ENCODE data around the gene NCOA1. TPM values are rescaled to one million over a fixed set of nuclear protein-coding genes. Genes with fewer than 3 reads are reported as not detected.

The NCOA1 gene
- total RNA-seq, 1 donor from 2014 or later: 48.4 TPM

GRCh38 chr2:24616616-24617015, 125.6 kb downstream of the NCOA1 start:
- intact Hi-C loops (cut with DNase I): no loop called here
- no peak for DNase-seq (ENCODE audit: extremely low spot score in 2 of 2)
- no peak overlapping the region for H3K27ac ChIP-seq
- peaks cover 10% of the 10 kb centered on the region for H3K4me1 ChIP-seq
- peaks cover 6% of the 10 kb centered on the region for H3K9me3 ChIP-seq
- TF ChIP-seq POLR2A (IDR thresholded peaks at IDR 0.05): no peak
- no peak for TF ChIP-seq CTCF (IDR thresholded peaks at IDR 0.05)
- no peak for TF ChIP-seq POLR2AphosphoS5 (IDR thresholded peaks at IDR 0.05; ENCODE audit: insufficient read depth in 1 of 2, low read depth in 1 of 2)
- H3K4me3 ChIP-seq: no peak overlapping the region
- no peaks in the 10 kb centered on the region for H3K27me3 ChIP-seq
- H3K36me3 ChIP-seq: no peaks in the 10 kb centered on the region

GRCh38 chr2:24617424-24617823, 126.4 kb downstream of the NCOA1 start:
- no peak for TF ChIP-seq POLR2A (IDR thresholded peaks at IDR 0.05)
- TF ChIP-seq POLR2AphosphoS5 (IDR thresholded peaks at IDR 0.05; ENCODE audit: insufficient read depth in 1 of 2, low read depth in 1 of 2): no peak
- no peak for TF ChIP-seq CTCF (IDR thresholded peaks at IDR 0.05)
- Histone ChIP-seq H3K9me3 (no peaks in the 10 kb centered on the region), H3K27ac (no peak overlapping the region), H3K36me3 (no peaks in the 10 kb centered on the region), H3K4me1 (peaks cover 17% of the 10 kb centered on the region), H3K27me3 (no peaks in the 10 kb centered on the region), H3K4me3 (no peak overlapping the region)
- no peak for DNase-seq (ENCODE audit: extremely low spot score in 2 of 2)
- intact Hi-C loops (cut with DNase I): no loop called here

- no peak for DNase-seq (ENCODE audit: extremely low spot score in 2 of 2)
- intact Hi-C loops (cut with DNase I): no loop called here
- no peaks in the 10 kb centered on the region for H3K27me3 ChIP-seq
- no peaks in the 10 kb centered on the region for H3K36me3 ChIP-seq
- H3K4me1 ChIP-seq: peaks cover 17% of the 10 kb centered on the region
- H3K27ac ChIP-seq: no peak overlapping the region
- no peak overlapping the region for H3K4me3 ChIP-seq
- TF ChIP-seq POLR2AphosphoS5 (IDR thresholded peaks at IDR 0.05; ENCODE audit: insufficient read depth in 1 of 2, low read depth in 1 of 2) (no peak), POLR2A (IDR thresholded peaks at IDR 0.05) (no peak), CTCF (IDR thresholded peaks at IDR 0.05) (no peak)
- no peaks in the 10 kb centered on the region for H3K9me3 ChIP-seq
Measured at GRCh38 chr2:24618144-24618543, 127.1 kb downstream of the NCOA1 start.

GRCh38 chr2:24618680-24619079, 127.6 kb downstream of the NCOA1 start:
- no peaks in the 10 kb centered on the region for H3K36me3 ChIP-seq
- H3K4me3 ChIP-seq: no peak overlapping the region
- no peaks in the 10 kb centered on the region for H3K27me3 ChIP-seq
- TF ChIP-seq POLR2A (IDR thresholded peaks at IDR 0.05): no peak
- no peak for TF ChIP-seq CTCF (IDR thresholded peaks at IDR 0.05)
- TF ChIP-seq POLR2AphosphoS5 (IDR thresholded peaks at IDR 0.05; ENCODE audit: insufficient read depth in 1 of 2, low read depth in 1 of 2): no peak
- H3K27ac ChIP-seq: no peak overlapping the region
- intact Hi-C loops (cut with DNase I): no loop called here
- H3K9me3 ChIP-seq: no peaks in the 10 kb centered on the region
- H3K4me1 ChIP-seq: peaks cover 17% of the 10 kb centered on the region
- DNase-seq (ENCODE audit: extremely low spot score in 2 of 2): no peak

GRCh38 chr2:24620936-24621335, 129.9 kb downstream of the NCOA1 start:
- no peak for DNase-seq (ENCODE audit: extremely low spot score in 2 of 2)
- H3K4me3 ChIP-seq: no peak overlapping the region
- no peaks in the 10 kb centered on the region for H3K36me3 ChIP-seq
- no peak overlapping the region for H3K27ac ChIP-seq
- H3K9me3 ChIP-seq: no peaks in the 10 kb centered on the region
- no peak for TF ChIP-seq CTCF (IDR thresholded peaks at IDR 0.05)
- no peak for TF ChIP-seq POLR2A (IDR thresholded peaks at IDR 0.05)
- TF ChIP-seq POLR2AphosphoS5 (IDR thresholded peaks at IDR 0.05; ENCODE audit: insufficient read depth in 1 of 2, low read depth in 1 of 2): no peak
- intact Hi-C loops (cut with DNase I): no loop called here
- H3K4me1 ChIP-seq: peaks cover 15% of the 10 kb centered on the region
- H3K27me3 ChIP-seq: no peaks in the 10 kb centered on the region

All from vagina (tissue), 2 donors.